Smooth muscle cell of the pulmonary artery (primary cell): ENCODE data around the gene NHSL1. TPM values are rescaled to one million over a fixed set of nuclear protein-coding genes. Genes with fewer than 3 reads are reported as not detected.

Source experiments
- total RNA-seq: library from RNA; depleted of rRNA; stranded (reverse); fragments of >200 nt; gene quantifications from 2 replicates; pipeline ENCODE4 v1.2.3, GENCODE V29; 2014

NHSL1 gene
- total RNA-seq, result 3.9 and 5.6 TPM in 2 replicates

GRCh38 chr6:138499303-138500018, at the start of gene NHSL1:
TSS of gene NHSL1 (minus strand) at chr6:138499494. CDS start at chr6:138499290, 204 bp downstream.

GRCh38 chr6:138403801-138404665, 95.3 kb downstream of the NHSL1 start, which contains the start of gene HEBP2:
TSS of gene HEBP2 (plus strand) at chr6:138404223. CDS start at chr6:138404496, 273 bp downstream.

GRCh38 chr6:138377844-138378243, 121.5 kb downstream of the NHSL1 start, which contains the start of gene SMIM28:
TSS of gene SMIM28 (plus strand) at chr6:138377905. CDS start at chr6:138378073, 168 bp downstream.

Other genes with a start within 250 kb of the NHSL1 start
- not detected in 2 replicates for gene SMIM28, start 121.6 kb downstream of the NHSL1 start, total RNA-seq
- gene HEBP2, start 95.3 kb downstream of the NHSL1 start, total RNA-seq, result 30.1 and 35.6 TPM in 2 replicates